NCI-H2196 (cell line): ENCODE data around the gene PDCD6IP.
"Not testable (repeated sequence)": the region's sequence is repeated elsewhere in the genome, so short reads cannot be mapped to it uniquely, and the experiment has no call there.

ENCODE experiments used
- DNase-seq: peaks from one replicate; lab custom pipeline; 2025; ENCODE audit not compliant: unreplicated experiment; lab: John Stamatoyannopoulos, UW

The PDCD6IP gene

DNA sequence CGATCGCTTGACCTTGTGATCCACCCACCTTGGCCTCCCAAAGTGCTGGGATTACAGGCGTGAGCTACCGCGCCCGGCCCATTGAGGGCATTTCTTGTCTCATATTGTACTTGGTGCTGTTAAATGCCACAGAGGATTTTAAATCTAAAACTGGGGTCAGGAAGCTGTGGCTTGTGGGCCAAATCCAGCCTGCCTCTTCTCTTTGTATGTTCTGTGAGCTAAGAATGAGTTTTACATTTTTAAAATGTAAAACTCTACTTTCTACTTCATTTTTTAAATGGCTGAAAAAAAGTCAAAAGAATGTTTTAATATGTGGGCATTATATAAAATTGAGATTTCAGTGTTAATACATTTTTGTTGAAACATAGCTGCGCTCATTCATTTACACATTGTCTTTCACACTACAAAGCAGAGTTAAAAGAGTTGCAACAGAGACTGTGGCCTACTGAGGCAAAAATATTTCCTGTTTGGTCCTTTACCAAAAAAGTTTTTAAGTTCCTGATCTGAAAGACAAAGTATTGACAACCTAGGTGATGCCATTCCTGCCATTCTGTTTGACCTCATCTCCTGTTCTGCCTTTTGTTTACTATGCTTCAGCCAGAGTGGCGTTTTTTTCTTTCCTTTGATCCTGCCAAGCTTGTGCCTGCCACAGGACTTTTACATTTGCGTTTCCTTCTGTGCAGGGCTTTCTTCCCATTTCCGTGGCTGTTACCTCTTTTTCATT lies 50.4 kb downstream of the PDCD6IP start:
- no peak for DNase-seq

DNA sequence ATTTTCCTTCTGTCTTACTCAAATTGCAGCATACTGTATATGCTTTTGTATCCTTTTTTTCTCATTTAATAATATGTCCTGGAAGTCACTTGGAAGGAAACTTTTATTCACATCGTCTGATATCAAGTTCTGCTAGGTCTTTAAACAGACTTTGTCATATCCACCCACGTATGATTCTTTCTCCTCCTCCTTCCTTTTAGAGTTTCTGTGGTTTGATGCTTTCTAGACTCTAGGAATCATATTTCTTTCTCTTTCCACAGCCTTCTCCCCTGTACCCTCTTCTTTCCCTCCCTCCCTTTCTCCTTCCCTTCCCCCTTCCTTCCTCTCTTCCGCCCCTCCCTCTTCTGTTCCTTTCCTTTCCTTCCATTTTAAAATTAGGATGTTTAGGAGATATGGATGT lies 52.2 kb downstream of the PDCD6IP start:
- not testable (repeated sequence) for DNase-seq

DNA sequence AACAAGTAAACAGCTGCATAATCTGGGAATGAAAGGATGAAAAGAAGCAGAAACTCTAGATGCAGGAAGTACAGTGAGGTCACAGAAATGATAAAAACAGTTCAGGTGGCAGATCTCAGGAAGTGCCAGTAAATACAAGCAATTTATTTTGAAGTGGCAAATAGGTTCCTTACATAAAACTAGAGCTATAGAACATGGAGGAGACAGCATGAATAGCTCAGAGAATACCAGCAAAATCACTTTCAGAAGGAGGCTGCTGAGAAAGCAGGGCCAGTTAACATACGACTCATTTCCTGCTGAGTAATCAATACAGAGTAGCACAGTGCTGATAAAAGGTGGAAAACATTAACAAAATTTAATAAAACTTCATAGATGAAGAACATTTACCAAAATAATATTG lies 57.0 kb downstream of the PDCD6IP start:
- not testable (repeated sequence) for DNase-seq

DNA sequence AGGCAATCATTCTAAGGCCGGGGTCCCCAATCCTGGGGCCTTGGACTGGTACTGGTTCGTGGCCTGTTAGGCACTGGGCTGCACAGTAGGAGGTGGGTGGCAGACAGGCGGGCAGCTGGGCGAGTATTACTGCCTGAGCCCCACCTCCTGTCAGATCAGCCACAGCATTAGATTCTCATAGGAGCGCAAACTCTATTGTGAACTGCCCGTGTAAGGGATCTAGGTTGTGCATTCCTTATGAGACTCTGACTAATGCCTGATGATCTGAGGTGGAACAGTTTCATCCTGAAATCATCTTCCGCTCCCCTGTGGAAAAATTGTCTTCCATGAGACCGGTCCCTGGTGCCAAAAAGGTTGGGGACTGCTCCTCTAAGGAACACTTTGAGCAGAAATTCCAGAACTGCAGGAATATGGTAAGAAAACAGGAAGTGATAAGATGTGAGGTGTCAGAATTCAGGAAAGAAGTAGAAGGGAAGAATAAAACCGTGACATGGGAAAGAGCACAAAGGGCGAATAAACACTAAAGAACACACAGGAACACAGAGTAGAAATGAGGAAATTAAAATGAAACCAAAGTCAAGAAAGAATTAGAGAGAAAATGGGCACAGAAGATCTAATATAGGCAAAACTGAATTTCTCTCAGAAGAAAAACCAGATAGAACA lies 57.6 kb downstream of the PDCD6IP start:
- no peak for DNase-seq

DNA sequence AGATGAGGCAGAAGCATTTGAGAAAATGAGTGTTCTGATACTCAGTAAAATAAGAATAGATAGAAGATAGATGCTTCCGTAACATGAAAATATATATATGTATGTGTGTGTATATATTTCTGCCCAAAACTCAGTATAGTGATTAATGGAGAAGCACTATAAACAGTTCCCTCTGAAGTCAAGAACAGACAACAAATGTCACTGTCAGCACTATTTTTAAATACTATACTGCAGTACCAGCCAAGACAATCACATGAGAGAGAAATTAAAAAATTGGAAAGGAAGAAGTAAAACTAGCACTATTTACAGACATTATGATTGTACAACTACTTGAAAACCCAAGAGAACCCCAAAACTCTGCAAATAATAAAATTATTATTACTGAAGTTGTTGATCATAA lies 59.3 kb downstream of the PDCD6IP start:
- DNase-seq: not testable (repeated sequence)

DNA sequence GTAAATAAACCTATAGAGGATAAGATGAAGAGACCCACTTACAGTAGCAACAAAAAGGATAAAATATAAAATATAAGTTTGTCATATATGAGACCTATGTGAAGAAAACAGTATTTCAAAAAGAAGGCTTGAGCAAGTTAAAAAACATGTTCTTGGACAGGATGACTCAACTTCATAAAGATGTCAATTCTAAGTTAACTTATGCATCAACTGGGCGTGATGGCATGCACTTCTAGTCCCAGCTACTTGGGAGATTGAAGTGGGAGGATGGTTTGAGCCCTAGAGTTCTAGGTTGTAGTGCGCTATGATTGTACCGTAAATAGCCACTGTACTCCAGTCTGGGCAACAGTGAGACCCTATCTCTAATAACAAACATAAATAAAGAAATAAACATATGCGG lies 59.7 kb downstream of the PDCD6IP start:
- no peak for DNase-seq

DNA sequence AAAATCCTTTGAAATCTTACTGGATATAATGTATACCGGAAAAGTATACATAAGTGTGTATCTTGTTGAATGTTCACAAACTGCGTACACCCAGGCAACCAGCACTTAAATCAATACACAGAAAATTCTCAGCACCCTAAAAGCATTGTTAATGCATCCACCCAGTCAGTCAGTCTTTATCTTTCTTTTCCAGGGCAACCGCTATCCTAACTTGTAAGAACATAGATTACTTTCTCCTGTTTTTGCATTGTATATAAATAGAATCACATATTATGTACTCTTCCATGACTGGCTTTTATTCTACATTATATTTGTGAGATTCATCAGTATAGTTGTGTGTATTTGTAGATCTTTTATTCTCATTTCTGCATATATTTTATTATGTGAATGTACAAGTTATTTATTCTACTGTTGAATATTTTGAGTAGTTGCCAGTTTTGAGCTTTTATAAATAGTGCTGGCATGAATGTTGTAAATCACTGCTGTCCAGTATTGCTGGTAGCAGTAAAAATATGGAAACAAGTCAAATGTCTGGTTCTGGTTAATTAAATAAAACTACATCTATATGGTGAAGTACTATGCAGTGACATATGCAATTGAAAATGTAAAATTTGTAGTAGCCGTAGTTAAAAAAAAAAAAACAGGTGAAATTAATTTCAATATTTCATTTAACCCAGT lies 62.1 kb downstream of the PDCD6IP start:
- no peak for DNase-seq

DNA sequence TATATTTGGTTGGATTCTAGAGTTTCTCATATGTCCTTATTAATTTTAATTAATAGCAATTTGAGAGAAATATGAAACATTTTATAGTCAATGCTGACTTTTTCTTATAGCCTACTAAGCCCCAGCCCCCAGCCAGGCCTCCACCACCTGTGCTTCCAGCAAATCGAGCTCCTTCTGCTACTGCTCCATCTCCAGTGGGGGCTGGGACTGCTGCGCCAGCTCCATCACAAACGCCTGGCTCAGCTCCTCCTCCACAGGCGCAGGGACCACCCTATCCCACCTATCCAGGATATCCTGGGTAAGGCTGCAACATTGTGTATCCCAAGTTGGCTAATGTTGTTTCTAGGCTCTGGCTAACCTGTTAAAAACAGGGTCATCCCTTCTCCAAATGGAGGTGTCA lies 66.7 kb downstream of the PDCD6IP start:
- no peak for DNase-seq

DNA sequence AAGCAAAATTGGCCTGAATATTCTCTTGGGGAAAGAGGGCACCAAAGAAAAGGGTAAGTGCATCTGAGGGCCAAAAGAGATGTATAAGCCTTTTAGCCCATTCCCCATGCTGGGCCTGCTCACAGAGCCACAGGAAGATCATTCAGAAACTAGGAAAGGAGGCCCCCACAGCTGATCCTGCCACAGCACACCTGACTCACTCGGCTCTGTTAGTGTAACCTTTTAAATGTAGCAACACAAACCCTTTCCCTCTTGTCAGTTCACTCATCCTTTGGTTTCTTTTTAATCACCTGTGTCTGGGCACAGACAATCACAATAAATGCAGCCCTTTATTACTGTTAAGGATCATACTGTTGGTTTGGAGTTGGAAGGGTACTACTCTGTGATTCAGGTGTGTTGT lies 69.9 kb downstream of the PDCD6IP start:
- DNase-seq: no peak

DNA sequence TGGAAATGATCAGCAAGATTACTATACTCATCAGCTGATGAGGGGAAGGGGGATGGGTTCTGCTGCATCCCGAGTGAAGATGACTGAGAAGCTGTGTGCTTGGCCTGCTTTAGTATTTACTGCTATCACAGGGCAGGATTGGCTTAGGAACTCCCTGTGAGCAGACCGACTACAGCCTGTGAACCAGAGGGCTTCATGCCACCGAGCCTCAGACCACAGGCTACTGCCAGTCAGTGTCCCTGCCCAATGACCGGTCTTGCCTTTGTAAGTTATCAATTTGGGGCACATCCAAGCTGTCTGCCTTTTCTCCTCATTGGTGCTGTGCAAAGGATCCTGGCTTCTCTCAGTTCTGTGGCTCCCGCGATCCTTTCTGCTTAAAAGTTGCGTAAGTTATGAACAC lies 71.5 kb downstream of the PDCD6IP start:
- no peak for DNase-seq

DNA sequence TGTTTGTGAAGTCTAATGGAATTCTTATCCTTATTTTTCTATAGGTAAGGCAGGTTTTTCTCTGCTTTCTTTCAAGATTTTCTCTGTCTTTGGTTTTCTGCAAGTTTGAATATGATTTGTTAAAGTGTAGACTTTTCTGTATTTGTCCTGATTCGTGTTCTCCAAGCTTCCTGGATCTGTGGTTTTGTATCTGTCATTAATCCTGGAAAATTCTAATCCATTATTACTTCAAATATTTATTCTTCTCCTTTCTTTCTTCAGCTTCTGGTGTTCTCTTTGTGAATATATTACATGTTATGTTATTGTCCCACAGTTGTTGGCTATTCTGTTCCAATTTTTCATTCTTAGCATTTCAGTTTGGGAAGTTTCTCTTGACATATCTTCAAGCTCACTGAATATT lies 76.4 kb downstream of the PDCD6IP start:
- no peak for DNase-seq

DNA sequence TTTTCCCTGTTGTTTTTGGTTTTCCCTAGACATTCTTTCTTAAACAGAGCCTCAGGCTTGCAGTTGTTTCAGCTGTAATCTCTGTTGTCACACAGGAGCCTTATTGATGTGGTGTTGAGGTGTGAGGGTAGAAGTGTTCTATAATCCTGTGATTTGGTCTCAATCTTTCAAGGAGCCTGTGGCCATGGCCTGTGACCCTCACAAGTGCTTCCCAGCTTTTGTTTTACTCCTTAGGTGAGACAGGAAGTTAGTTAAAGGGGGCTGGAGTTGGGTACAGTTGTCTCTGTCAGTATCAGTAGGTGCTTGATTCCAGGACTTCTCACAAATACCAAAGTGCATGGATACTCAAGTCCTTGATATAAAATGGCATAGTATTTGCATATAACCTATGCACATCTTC lies 77.2 kb downstream of the PDCD6IP start:
- DNase-seq: no peak

DNA sequence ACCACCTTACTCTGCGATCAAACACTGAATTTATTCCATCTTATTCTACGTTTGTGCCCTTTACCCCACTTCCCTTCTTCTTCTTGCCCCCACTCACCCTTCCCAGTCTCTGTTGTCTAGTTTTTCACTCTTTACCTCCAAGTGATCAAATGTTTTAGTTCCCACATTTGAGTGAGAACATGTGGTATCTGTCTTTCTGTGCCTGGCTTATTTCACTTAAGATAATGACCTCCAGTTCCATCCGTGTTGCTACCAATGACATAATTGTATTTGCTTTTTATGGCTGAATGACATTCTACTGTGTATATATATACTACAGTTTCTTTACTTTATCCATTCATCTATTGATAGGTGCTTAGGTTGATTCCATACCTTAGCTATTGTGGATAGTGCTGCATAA lies 78.8 kb downstream of the PDCD6IP start:
- no peak for DNase-seq

DNA sequence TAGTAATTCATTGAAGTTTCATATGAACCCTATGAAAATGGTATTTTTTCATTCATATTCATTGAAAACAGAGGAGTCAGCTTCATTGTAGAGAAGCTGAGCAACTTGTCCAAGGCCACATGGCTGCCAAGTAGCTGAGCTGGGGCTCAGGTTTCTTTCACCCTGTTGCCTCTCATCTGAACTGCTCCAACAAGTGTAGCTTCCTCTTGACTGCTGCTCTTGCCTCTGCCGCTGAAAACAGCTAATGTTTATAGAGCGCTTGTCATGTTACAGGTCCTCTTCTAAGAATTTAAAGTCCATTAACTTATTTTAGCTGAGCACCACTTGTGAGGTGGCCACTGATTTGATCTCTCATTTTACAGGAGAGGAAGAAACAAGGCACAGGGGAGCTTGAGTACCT lies 81.1 kb downstream of the PDCD6IP start:
- DNase-seq: no peak

DNA sequence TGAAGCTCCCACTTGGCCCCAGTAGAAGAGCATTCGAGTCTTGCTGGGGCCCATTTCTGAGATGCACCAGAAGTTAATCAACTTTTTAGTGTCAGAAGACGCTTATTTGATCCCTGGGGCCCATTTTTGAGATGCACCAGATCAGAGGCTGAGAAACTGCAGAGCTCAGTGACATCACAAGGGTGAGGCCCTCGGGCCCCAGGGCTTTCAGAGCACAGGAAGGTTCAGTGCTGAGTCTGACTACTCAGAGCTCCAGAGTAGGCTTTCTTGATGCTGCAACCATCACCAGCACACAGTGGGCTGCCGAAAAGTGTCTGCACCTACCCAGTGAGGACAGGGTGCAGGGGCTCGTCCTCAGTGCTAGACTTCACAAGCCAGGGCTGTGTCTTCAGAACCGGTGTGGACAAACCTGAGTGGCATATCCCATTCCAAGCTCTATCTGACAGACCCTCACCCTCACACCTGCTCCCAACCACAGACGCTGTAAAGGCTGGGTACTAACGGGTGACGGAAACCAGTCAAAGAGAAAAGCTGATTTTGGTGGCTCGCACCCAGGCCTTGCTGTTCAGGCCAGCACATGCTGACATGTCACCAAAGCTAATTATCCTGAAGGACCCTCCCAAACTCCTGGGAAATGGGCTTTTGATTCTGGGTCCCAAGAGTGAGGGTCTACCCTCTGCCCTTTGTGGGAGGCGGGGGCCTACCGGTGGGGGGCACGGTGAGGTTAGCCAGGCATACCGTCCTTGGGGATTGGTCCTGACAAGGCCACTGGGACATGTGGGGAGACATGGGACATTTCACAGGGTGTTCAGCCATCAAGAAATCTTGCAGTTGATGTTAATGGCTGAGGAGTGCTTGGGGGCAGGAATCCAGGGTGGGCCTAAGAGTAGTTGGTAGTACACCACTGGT lies 83.0 kb downstream of the PDCD6IP start:
- DNase-seq: no peak

DNA sequence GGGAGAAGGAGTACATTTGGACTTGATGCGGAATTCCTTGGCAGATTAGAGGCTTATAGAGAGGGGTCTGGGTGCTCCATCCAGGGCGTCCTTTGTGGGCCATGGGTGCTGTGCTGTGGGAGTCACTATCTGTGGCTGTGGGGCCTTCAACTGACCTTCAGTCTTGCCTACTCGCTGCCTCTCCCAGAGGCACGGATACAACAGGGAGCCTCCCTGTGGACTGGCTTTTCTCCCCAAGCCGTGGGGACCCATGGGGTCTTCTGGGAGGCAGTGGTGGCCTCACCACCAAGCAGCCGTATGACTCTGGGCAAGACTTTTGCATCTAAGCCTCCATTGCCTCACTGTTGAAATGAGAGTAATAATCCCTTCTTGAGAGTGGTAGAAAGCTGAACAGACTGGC lies 83.9 kb downstream of the PDCD6IP start:
- DNase-seq: no peak

DNA sequence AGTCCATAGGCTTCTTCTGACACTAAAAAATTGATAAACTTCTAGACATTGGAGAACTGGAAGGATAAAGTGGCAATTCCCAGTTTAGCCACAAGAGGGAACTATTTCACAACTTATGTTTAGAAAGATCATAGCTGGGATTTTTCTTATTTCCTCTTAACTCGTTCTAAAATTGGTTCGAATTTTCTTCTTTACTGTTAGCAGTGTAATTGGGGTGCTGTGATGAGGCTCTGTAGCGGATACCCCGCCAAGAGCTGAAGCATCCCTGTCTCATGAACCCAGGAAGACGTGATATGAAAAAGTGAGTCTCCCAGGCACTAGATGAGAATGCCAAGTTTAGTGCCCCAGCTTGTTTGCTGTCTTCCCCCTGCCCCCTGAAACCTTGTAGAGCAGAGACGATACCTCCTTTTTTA lies 85.1 kb downstream of the PDCD6IP start:
- DNase-seq: peak; percentile 52

DNA sequence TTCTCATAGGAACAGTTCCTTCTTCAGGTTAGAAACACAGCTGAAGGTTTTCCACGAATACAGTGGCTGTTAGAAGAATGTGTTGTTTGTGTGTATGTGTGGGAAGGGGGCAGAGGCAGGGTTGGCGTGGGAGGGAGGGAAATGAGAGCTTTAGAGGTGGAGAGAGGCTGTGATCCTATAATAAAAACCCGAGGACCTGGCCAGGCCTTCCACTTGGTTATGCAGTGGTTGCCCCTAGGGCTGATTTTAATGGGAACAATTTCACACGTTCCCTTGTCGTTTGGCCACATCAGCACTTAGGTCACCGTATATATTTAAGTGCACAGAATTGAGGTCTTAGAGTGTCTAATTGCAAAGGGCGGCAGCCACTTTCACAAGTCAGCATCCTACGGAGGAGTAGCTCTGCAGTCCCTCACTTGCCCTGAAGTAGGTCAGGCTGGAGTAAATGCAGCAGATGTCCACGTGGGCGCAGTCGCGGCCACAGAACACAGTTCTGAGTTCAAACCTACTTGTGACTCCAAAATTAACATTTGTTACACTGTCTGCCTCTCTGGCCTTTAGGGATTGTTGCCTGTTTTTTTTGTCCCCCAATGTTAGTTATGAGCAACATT lies 85.6 kb downstream of the PDCD6IP start:
- DNase-seq: no peak

DNA sequence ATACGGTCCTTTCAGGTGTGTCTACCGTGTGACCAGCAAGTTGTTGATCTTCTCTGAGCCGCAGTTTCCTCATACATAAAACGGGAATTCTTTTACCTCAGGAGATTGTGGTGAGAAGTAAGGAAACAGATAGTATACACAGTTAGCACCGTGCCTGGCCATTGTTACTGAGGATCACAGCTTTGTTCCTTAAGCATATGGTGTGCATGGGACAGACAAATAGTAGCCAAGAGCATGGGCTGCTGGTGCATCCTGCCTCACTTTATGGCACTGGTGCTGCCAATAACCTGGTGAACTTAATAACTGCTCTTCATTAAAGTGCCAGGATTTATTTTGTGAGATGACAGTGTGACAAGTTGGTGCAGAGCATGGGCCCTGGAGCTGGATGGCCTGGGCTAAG lies 86.3 kb downstream of the PDCD6IP start:
- no peak for DNase-seq

DNA sequence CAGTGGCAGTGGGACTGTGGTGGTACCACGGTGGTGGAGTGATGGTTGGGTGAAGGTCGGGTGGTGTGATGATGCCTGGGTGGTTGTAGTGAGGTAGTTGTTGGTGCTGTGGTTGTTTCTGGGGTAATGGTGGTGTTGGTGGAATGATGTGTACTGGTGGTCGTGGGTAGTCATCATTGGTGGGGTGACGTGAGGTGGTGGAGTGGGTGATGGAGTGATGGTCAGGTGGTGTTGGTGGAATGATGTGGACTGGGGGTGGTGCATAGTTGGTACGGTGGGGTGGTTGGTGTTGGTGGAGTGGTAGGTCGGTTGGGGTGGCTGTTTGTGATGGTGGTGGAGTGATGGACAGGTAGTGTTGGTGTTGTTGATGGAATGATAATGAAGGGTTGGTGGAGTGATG lies 87.1 kb downstream of the PDCD6IP start:
- no peak for DNase-seq

DNA sequence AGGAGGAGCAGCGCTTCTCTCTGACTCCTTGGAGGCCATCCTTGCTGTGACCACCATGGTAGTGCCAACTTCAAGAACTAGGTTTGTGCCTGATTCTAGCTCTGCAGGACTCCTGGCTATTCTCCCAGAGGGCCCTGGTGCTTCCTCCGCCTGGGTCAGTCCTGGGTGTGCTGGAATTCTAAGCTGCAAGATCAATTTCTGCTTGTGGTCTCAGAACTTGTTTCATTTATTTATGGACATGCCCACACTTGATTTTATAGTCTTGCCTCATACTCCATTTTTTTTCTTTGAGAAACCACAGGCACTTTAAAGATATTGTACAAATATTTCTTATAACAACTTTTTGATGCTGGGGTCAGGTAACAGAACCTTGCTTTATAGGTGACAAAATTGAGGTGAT lies 87.6 kb downstream of the PDCD6IP start:
- DNase-seq: no peak
